ENCODE data around the gene HOMER2.

The HOMER2 gene

GRCh38 chr15:82802497-82802896 is 150.0 kb downstream of the HOMER2 start:
- H3K27me3 Mint-ChIP-seq = peaks cover 6% of the 10 kb centered on the region
- no peaks in the 10 kb centered on the region for H3K9me3 Mint-ChIP-seq
- ATAC-seq (ENCODE audit: low read depth) (no peak), DNase-seq (ENCODE audit: low spot score in 2 of 2) (no peak)
- no peak overlapping the region for H3K27ac Mint-ChIP-seq
- H3K4me3 Mint-ChIP-seq = no peak overlapping the region
- H3K36me3 Mint-ChIP-seq = no peaks in the 10 kb centered on the region
- H3K4me1 Mint-ChIP-seq = peaks cover 10% of the 10 kb centered on the region

DNA sequence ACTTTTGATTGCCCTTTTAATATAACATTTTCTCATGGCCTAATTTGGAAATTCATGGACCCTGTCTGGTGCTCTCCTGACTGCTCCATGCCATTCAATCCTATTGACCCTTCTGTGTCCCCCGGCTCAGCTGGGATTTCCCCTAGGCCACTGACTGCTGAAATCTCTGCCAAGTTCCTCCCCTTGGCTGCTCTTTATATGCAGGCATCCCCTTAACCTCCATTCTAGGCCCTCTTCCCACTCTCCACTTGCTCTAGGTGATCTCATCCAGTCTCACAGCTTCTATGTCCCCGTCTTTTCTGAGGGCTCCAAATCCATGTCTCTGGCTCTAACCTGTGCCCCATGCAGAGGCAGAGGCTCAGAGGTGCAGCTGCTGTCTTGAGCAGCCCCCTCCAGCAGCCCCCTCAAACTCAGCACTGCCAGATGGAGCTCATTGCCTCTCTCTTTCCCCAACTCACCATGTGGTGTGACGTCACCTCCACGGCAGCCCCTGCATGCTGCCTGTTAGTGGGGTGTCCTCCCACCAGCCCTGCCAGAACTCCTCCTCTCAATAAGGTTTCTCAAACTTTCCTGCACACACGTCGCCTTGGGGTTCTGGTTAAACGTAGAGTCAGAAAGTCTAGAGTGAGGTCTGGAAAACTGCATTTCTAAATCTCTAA is 153.2 kb downstream of the HOMER2 start:
- Mint-ChIP-seq H3K9me3 (peaks cover 1% of the 10 kb centered on the region), H3K4me1 (no peaks in the 10 kb centered on the region), H3K4me3 (no peak overlapping the region), H3K27me3 (peaks cover 6% of the 10 kb centered on the region), H3K36me3 (peaks cover 2% of the 10 kb centered on the region), H3K27ac (no peak overlapping the region)
- no peak for DNase-seq (ENCODE audit: low spot score in 2 of 2)
- ATAC-seq (ENCODE audit: low read depth) = no peak

All from memory B cell (primary cell).